GM18907 (cell line): ENCODE results near the gene RHOF.
"Not testable (repeated sequence)": the region's sequence is repeated elsewhere in the genome, so short reads cannot be mapped to it uniquely, and the experiment has no call there.

Experiments
- ATAC-seq: cut with Tn5 transposase; IDR thresholded peaks from one replicate; pipeline ENCODE4 v1.9.1; 2021; ENCODE audit warnings: mild to moderate bottlenecking, moderate library complexity; ENCODE audit not compliant: unreplicated experiment

The RHOF gene

DNA sequence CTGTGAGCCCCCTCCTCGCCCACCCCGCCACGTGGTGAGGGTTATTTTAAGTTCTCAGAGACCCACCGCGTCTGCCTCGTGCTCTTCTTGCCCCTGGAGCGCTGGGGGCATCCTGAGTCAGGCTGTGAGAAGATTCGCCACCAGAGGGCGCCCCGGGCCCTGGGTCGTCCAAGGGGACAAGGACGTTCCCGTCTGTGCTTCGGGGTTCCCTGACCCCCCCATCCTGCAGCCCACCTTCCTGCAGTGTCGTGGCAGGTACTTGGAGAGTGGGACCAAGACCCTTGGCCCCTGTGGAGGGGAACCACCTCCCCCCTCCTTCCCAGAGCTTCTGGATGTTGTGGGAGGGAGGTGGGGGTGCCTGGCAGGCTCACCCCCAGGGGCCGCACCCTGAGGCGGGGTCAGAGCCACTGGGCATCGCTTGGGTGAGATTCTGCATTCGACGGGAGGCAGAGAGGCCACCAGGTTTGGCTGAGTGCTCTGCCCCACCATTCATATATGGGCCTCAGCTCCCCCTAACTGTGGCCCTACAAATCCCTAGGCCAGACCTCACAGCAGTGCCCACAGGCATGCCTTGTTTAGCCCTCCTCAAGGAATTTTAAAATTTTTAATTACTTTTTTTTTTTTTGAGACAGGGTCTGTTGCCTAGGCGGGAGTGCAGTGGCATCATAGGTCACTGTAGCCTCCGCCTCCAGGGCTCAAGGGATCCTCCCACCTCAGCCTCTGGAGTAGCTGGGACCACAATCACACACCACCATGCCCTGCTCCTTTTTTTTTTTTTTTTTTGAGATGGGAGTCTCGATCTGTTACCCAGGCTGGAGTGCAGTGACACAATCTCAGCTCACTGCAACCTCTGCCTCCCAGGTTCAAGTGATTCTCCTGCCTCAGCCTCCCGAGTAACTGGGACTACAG is 17.0 kb downstream of the RHOF start:
- ATAC-seq = peak; percentile 49

DNA sequence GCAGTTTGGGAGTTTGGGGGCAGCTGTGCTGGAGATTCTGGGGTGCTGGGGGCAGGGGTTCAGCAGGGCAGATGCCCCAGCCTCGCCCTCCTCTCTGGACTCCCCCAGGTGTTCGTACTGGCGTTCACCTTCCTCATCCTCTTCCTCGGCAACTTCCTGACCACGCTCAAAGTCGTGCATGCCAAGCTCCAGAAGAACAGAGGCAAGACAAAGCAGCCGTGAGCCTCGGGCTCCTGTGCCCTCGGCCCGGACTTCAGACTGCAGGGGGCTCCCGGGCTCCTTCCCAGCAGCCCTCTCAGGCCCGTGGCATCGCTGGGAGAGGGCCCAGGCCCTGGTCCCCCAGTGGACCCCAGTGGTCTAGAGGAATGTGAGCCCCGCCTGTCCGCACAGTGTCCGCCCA is 18.0 kb downstream of the RHOF start:
- no peak for ATAC-seq

DNA sequence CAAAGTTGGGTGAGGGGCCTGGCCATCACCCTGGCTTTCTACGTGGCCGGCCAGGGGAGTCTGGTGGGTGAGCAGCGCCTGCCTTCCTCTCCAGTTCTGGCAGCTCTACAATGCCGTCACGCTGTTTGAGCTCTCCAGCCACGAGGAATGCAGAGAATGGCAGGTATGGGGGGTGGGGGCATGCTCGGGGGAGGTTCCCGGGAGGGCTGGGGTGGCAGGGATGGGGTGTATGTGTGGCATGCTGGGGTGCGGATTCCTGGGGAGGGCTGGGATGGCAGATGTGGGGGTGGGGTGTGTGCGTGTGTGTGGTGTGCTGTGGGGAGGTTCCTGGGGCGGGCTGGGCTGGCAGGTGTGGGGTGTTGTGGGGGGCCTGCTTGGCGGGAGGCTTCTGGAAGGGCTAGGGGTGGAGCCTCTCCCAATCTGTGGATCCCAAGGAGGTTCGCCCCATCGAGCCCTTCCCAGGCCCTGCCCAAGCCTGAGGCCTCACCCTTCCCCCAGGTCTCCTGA is 18.5 kb downstream of the RHOF start:
- ATAC-seq = no peak

DNA sequence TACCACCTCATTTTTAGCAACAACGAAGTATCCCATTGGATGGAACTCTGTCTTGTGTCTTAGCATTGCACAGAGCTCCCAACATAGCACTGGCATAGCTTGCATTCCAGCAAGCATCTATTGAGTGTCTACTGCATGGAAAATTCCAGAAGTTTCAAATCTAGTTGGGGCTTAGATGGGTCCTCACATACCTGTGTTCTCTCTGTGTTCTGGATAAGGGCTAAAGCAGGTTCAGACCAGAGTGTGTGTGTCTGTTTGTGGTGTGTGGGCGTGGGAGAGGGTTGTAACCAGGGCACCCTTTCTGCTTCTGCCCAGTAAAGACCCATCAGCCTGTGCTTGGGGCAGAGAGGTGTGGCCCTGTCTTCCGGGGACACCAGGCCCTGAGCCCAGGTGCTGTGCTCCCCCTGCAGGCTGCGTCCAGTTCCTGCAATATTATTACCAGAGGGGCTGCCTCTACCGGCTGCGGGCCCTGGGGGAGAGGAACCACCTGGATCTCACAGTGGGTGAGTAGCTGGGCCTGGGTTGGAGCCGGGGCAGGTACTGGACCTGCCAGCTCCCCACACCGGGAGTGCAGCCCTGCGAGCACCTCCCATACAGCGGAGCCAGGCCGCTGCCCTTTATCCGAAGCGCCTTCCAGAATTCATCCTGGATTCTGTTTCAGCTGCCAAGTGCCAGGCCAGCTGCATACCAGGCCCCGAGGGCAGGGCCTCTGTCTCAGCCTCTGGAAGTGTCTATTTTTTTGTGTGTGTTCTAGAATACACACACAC is 20.3 kb downstream of the RHOF start:
- peak; percentile 80 for ATAC-seq

DNA sequence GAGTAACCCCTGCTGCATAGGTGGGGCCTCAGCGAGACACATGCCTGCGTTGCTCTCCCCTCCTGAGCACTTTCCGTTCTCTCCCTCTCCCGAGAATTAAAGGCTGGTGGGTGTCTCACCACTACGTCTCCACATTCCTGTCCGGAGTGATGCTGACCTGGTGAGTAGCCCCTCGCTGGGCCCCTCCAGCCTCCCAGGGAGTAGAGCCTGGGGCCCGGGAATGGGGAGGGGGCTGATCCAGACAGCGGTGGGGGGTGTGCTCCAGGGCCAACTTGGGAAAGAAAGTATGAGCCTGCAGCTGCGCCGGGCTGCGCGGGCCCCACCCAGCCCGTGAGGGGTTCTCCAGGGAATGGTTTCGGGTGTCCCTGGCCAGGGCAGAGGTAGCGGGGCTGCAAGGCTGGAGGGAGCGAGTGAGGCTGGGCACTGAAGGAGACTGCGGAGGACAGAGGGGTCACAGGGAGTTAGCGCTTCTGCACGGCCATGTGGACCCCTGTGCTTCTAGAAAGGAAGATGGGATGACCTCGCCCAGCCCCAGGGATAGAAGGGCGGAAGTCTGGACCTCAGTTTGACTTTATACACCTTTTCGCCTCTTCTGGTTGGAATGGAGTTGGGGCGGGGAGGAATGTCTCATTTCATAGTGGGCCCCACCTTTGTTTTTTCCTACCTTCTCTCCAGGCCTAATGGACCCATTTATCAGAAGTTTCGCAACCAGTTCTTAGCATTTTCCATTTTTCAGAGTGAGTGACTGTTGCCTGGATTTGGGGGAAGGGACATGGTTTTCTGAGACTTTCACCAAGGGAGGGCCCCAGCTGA is 22.5 kb downstream of the RHOF start:
- no peak for ATAC-seq

DNA sequence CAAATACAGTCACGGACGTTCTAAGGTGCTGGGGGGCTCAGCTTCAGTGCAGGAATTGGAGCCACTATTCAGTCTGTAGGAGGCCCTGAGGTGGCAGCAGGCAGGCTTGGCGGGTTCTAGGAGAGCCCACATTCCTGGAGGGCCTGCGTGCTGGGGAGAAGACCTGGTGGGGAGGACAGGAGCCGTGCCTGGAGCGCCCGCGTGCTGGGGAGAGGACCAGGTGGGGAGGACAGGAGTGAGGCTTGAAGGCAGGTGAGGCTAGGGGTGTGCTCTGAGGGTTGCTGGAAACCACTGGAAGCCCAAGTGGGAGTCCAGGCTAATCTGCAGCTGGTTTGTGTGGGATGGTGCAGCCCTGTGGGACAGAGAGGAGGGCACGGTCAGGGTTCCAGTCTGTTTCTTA is 23.1 kb downstream of the RHOF start:
- ATAC-seq = no peak

DNA sequence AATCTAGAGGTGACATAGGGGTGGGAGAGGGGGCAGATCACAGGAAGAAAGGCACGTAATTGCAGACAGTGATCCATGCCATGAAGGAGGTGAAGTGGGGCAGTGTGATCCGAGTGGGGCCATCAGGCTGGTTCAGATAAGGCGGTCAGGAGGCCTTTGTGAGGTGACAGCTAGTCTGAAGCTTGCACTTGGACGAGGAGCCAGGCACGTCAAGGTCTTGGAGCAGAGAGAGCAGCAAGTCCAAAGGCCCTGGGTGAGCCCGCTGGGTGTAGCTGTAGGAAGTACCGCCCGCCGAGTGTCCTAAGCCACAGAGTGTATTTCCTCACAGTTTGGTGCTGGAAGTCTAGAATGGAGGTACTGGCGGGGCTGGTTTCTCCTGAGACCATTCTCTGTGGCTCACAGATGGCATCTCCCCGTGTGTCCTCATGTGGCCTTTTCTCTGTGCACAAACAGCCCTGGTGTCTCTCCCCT is 23.6 kb downstream of the RHOF start:
- ATAC-seq = no peak

DNA sequence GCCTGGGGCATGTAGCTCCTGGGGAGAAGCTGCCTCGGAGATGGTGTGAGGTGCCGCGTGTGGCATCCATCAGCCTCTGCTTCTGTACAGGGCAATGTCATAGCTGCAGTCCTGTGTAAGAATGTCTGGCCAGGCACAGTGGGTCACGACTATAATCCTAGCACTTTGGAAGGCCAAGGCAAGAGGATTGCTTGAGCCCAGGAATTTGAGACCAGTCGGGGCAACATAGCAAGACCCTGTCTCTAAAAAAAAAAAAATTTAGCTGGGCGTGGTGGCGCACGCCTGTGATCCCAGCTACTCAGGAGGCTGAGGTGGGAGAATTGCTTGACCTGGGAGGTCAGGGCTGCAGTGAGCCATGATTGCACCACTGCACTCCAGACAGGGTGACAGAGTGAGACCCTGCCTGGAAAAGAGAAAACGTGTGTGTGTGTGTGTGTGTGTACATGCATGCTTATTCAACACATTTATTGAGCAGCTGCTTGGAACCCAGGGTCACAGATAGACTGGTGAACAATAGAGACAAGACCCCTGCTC is 24.1 kb downstream of the RHOF start:
- ATAC-seq = no peak

DNA sequence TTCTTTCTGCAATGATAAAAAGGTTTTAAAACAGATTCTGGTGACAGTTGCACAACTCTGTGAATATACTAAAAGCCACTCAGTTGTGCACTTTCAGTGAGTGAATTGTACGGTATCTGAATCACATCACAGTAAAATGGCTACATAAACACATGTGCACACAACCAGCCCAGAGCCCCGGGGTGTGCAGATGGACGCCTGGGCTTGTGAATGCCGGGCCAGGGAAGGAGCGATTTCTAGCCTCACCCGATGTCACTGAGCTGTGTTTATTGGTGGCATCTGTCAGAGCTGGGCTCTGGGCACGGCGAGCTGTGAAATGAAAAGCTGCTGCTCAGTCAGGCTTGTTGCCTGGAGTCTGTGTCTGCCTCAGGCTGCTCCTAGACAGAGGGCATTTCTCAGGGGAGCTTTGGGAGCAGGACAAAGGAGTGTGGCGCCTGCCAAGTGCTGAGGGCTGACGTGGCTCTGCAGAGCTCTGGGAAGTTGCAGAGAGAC is 25.9 kb downstream of the RHOF start:
- ATAC-seq = no peak

DNA sequence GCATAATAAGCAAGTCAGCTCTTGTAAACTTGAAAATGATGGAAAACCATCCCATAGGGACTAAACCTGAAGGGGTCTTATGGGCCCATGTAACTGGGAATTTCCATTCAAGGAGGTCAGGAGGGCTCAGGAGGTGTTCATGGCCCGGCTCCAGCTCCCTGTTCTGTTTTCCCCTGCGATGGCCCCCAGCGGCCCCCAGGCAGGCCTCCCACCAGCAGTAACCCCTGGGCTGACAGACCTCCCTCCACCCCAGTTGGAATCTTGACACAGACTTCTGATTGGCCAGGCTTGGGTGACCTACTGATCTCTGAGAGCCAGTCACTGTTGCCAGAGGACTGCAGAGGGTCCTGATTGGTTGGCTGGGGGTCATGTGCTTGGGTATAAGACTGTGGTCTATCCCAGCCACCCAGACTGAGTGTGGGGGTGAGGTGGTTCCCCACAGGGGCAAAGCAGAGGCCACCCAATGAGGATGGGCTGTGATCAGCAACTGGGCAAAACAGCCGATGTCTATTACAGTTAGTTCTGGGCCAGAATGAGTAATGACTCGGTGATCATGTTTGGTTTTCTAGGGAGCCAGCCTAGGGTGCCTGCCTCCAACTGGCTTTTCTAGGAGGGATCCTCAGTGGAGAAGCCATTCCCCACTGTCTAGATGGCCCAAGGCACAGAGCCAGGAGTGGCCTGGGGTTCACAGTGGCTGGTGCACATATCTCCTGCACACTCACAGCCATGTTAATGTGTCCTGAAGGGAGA is 27.0 kb downstream of the RHOF start:
- no peak for ATAC-seq

DNA sequence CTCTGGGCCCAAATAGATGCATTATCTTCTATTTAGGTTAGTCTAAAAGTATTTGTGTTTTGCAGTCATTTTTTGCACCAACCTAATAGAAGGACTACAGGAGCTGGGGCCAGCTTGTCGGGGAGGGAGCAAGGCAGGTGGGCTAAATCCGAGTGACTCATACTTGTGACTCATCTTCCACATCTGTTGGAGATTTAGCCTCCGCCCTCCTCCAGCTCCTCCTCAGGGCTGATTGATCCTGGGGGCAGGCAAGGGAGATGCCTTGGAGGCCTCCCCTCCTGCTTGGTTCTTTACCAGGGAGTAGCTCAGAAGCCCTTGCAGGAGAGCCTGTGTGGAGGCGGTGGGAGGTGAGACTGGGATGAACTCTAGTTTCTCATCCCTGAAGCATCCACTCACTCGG is 27.9 kb downstream of the RHOF start:
- no peak for ATAC-seq

DNA sequence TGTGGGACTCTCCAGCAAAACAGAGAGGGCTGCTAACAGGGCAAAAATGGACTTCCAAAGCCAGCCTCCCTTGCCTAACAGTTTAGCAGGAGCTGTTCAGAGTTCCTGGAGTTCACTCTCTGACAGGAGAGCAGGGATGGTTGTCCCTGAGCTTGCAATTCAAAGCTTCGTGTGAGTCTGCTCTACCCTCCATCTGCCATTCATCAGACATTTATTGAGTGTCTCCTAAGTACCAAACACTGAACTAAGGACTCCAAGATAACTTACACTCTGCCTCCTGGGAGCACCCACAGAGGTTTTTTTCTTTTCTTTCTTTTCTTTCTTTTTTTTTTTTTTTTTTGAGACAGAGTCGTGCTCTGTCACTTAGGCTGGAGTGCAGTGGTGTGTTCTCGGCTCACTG is 28.7 kb downstream of the RHOF start:
- ATAC-seq = no peak

DNA sequence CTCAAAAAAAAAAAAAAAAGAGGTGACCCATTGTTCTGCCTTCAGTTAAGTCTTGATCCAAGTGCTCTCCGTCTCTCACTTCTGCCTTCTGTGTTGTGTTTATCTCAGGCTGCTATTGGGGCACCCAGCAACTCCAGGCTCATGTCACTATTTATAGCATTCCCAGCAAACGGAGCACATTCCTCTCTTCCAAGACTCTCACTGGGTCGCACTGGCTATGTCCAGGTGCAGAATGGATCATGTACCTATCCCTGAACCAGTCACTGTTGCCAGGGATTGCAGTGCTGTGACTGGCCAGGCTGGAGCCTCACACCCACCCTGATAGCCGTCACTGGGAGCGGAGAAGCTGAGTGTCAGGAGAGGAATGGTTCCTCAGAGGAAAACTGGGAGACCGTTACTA is 31.2 kb downstream of the RHOF start:
- no peak for ATAC-seq

DNA sequence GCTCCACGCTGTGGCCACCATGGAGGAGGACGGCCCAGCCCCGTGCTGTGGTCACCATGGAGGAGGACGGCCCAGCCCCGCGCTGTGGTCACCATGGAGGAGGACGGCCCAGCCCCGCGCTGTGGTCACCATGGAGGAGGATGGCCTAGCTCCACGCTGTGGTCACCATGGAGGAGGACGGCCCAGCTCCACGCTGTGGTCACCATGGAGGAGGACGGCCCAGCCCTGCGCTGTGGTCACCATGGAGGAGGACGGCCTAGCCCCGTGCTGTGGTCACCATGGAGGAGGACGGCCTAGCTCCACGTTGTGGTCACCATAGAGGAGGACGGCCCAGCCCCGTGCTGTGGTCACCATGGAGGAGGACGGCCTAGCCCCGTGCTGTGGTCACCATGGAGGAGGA is 35.0 kb downstream of the RHOF start:
- not testable (repeated sequence) for ATAC-seq

DNA sequence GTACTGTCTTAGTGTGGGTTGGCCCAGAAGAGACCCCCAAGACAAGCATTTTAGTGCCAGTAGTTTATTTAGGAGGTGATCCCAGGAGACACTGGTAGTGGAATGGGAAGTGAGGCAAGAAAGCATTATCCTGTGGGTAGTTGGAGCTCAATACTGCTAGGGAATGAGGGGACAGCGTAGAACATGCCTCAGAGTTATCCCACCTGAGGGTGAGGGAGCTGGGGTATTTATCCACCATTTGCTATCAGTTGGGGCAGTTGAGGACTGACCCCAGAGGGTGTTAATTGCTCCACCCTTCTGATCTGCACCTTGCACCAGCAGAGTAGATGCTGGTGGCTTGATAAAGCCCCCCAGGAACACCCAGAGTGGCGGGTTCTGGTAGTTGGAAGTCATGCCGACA is 37.9 kb downstream of the RHOF start:
- ATAC-seq = no peak

DNA sequence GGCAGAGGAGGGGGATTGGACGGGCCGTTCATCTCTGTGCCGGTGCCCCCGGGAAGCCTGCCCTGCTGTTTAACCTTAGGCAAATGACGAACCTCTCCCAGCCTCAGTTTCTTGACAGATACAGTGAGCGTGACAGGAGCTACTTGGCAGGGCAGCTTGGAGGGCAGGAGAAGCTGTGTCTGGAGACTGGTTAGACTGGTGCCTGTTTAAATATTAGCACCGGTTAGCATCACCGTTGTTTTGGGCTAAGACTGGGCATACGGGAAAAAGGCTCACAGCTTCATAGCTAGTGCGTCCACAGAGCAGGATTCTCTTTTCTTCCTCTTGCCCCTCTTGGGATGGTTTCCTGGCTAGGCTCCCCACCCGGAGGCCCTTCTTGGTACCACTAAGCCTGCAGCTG is 38.7 kb downstream of the RHOF start:
- ATAC-seq = no peak

DNA sequence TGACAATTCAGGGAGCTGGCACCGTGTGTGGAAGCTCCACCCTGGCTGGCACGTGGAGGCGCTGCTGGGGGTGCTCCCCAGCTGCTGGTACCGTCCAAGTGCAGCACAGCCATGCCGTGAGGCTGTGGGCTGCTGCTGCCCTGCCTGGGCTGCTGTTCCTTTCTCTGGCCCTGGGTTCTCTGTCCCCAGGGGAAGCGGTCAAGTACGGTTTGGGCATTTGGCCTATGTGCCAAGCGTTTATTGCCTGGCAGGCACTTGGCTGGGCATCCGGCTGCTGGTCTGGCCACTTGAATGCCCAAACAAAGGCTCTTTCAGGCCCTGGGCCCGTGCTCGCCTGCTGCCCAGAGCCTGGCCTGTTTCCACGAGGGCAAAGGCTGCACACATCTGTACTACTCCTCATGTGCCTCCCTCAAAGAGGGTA is 39.6 kb downstream of the RHOF start:
- ATAC-seq = no peak

DNA sequence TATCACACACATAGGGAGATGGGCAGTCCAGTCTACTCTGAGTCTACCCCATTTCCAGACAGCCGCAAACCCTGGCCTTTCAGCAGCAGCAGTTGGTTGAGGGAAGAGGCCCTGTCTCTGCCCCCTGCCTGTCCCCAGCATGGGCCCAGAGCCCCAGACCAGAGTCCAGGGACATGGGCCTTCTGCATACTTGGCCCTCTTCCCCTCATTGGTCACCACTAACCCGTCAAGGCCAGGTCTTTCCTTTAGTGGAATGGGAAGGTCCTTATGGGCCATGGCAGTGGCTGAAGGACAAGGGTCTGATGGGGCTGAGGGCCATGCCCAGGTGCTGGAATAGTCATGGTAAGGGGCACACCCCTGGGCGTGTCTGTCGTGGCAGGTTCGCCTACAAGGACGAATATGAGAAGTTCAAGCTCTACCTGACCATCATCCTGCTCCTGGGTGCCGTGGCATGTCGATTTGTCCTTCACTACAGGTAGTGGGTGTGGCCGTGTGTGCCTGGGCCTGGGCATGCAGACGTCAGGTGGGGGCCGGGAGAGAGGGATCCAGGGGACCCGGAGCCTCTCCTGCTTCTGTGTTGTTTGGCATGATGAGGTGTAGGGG is 41.6 kb downstream of the RHOF start:
- no peak for ATAC-seq

DNA sequence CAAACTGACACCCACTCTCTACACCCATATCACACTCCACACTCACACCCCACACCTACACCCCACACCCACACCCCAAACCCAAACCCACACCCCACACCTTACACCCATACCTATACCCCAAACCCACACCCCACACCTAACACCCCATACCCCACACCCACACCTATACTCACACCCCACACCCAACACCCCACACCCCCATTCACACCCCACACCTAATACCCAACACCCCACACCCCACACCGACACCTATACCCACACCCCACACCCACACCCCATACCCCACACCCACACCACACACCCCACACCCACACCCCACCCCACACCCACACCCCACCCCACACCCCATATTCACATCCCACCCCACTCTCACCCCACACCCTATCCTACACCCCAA is 42.5 kb downstream of the RHOF start:
- no peak for ATAC-seq
